CD4-positive, alpha-beta T cell treated with Interleukin-4 for 1 hour (primary cell): ENCODE data around the gene MAP3K12.

Experiments
- DNase-seq, 2 donors: peaks; one replicate each; pipeline ENCODE4 v3.0.0-alpha.2; 2020 to 2022

MAP3K12 gene

GRCh38 chr12:53508534-53509170 lies 9.4 kb upstream of the MAP3K12 start:
- DNase-seq: peak; percentile 85

DNA sequence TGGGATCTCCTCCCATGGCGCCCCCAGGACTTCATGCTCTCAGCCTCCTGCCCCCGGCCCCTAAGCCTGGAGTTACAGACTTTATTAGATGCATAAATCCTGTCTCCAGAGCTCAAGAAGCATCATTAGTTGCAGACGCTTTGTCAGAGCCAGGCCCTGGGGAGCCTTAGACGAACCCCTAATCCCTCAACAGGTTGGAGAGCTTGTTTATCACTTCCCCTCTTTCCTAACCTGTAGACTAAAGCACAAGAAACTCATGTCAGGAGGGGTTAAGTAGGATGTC lies 8.3 kb upstream of the MAP3K12 start:
- no peak for DNase-seq

GRCh38 chr12:53506881-53507602 lies 7.8 kb upstream of the MAP3K12 start, which contains the start of gene NPFF:
TSS of gene NPFF (minus strand) at chr12:53507484. CDS start at chr12:53507474, 10 bp downstream.
- DNase-seq: no peak

DNA sequence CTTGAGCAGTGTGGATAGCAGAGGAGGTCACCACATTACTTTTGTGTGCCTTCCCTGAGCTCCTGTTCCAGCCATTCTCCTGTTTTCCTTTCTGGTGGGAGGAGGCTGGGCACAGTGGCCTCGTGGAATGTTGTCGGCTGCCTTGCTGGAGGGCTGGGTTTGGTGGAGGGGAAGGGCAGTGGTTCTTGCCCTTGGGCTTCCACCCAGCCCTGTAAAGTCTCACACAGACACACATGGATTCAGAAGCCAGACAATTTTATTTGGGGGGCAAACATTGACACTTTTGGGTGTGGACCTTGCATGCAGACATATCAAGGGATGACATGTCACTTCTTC lies 7.2 kb upstream of the MAP3K12 start:
- DNase-seq: no peak

- DNase-seq: no peak
Measured at GRCh38 chr12:53505555-53506449, 6.5 kb upstream of the MAP3K12 start.

GRCh38 chr12:53505086-53505485 lies 5.8 kb upstream of the MAP3K12 start:
- no peak for DNase-seq

GRCh38 chr12:53504004-53504920 lies 5.0 kb upstream of the MAP3K12 start:
- no peak for DNase-seq

DNA sequence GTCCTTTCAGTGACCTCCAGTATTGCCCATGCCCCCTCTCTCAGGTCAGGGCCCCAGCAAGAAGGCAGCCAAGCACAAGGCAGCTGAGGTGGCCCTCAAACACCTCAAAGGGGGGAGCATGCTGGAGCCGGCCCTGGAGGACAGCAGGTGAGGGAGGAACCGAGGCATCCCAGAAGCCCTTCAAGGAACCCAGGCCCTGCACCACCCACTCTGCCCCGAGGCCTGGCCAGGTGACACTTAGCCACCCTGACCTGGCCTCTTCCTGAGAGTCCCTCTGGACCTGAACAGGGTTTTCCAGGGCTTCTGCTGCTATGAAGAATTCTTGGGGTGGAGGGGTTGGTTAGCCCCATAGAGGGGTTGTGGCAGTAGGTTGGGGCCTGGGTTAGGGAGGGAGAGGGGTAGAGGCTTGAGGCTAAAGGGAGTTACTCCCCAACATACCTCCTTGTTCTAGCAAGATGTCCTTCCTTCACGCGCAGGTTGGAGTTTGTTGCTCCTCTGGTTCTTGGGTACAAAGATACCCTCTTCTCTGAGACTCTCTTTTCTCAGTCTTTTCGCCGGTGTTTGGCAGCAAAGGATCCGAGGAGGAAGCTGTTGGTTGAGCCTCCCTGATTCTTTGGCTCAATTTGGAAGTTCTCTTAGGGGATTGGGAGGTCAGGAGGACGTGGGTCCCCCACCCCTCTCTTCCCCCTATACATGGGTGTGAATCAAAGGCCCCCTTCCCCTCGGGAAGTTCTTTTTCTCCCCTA lies 3.9 kb upstream of the MAP3K12 start:
- DNase-seq: no peak

DNA sequence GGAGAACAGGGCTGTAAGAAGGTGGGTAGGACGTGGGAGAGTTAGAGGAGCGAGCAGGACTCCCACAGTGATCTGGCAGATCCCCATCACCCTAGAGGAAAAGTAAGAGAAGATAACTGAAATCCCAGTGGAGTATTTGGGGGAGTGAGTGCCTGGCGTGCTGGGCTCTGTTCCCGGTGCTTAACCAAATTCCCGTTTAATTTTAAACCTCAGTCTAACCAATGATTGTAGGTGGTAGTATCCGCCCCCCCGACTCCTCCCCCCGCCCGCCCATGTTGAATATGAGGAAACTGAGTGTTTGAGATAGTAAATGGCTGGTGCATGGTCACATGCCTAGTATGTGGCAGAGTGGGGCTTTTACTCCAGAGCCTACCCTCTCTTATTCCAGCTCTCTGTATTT lies 3.1 kb upstream of the MAP3K12 start:
- no peak for DNase-seq

- no peak for DNase-seq
Measured at GRCh38 chr12:53501615-53502181, 2.4 kb upstream of the MAP3K12 start.

DNA sequence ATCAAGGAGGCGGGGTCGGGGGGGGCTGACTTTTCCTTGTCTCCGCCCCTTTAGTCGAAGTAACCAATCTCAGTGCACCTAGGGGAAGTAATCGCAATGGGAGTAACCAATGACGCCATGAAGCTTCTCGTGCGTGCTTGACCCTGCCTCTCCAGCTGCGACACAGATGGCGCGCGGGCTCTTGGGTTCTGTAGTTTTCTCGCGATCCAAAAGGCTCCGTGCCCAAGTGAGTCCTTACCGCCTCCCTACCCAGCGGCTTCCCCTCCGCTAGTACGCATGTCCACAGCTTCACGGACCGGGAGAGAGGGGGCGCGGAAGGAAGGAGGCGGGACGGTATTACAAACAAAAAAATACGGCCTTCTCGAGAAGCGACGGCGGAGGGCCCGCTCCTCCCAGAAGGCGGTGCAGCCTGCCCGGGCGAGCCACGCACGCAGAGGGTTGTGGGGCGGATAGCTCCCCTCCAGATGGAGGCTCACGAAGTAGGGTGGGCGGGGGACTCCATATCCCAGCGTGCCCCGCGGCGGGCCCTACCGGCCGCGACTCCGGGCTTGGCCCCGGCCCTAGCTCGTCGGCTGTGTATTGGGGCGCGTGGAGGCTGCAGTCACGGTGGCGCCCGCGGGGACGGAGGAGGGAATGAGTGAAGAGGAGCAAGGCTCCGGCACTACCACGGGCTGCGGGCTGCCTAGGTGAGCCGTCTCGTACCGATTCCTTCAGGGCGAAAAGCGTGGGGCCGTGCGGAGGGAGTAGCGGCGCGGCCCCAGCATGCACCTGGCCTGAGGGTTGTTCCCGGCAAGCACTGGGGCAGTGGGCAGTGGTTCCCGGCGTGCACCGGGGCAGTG lies 1.7 kb upstream of the MAP3K12 start, which contains the start of gene TARBP2:
TARBP2 (plus strand) TSS at position 508 of the 839 bp plus-strand sequence; CDS start at position 634, 126 bp downstream.
- peak; percentile 99 to 100 for DNase-seq

GRCh38 chr12:53500142-53500775 lies 1.0 kb upstream of the MAP3K12 start:
- peak in 1 of 2 donors; percentile 59 for DNase-seq

- DNase-seq: no peak
Measured at GRCh38 chr12:53498235-53498630, 1.0 kb downstream of the MAP3K12 start.

- no peak for DNase-seq
Measured at GRCh38 chr12:53497461-53497860, 1.8 kb downstream of the MAP3K12 start.

DNA sequence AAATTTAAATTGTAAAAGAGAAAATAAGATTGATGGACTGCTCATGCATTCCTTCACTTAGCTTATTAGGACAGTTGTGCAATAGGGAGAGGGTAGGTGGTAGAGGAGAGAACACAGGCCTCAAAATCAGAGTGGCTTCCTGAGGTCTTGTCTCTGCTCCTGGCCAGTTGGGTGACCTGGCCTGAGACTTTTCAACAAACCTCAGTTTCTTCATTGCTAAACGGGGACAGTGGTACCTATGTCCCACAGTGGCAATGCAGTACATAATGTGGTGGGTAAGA lies 2.6 kb downstream of the MAP3K12 start:
- no peak for DNase-seq

- no peak for DNase-seq
Measured at GRCh38 chr12:53495903-53496751, 3.1 kb downstream of the MAP3K12 start.

DNA sequence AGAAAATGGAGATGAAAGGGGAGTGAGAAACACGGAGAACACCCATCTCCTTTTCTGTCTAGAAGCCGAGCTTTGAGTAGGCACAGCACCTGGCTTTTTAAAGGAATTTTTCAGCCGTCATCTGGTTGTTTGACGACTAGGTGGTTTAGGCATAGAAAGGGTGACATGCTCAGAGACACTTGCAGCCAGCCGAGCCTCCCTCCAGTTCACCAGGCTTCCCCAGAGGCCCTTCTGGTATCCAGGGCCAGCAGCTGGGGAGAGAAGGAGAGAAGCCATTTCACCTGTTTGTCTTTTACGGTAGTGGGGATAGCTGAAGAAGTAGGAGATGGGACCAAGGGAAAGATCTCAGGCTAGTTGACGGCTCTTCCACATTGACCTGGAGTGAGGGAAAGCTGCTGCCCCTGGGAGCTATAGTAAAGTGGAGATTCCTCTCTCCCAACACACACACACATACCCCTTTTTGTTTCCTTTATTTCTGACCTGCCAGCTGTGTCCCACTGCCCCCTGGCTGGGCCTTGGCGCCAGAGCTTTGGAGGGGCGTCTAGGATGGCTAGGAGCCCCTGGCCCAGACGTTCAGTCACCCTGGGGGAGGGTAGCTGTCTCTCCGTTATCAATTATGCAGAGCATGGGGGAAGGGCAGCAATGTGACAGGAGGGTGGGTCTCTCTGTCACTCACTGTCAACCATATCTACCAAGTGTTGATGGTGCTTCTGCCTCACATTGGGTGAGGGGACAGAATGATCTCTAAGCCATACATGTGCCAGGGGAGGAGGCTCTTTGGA lies 5.5 kb downstream of the MAP3K12 start:
- no peak for DNase-seq

GRCh38 chr12:53492830-53493609 lies 6.2 kb downstream of the MAP3K12 start:
- DNase-seq: peak; percentile 89 to 91
